Measurements from ENCODE around the gene EIF2A.
"Not testable (repeated sequence)": the region's sequence is repeated elsewhere in the genome, so short reads cannot be mapped to it uniquely, and the experiment has no call there.

Gene EIF2A

DNA sequence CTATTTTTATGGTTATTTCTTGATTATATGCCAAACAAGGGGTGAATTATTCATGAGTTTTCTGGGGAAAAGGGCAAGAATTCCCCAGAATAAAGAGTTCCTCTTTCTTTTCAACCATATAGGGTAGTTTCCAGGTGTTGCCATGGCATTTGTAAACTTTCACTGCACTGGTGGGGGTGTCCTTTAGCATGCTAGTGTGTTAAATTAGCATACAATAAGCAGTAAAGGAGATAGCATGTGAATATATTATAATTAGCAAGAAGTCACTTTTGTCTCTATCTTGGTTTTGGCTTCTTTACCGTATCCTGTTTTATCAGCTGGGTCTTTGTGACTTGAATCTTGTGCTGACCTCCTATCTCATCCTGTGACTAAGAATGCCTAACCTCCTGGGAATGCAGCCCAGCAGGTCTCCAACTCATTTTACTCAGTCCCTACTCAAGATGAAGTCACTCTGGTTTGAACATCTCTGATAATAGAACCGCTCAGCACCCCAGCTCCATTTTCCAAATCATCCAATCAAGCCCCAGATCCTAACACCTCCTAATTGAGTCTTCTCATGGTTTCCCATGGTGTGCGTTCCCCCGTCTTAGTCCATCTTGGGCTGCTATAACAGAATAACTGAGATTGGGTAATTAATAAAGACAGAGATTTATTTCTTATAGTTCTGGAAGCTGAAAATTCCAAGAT, 53.2 kb downstream of the EIF2A start:
- H3K27ac ChIP-seq = peak overlapping the region; percentile 99
- peak; percentile 60 for DNase-seq (ENCODE audit: low read depth, low spot score)

DNA sequence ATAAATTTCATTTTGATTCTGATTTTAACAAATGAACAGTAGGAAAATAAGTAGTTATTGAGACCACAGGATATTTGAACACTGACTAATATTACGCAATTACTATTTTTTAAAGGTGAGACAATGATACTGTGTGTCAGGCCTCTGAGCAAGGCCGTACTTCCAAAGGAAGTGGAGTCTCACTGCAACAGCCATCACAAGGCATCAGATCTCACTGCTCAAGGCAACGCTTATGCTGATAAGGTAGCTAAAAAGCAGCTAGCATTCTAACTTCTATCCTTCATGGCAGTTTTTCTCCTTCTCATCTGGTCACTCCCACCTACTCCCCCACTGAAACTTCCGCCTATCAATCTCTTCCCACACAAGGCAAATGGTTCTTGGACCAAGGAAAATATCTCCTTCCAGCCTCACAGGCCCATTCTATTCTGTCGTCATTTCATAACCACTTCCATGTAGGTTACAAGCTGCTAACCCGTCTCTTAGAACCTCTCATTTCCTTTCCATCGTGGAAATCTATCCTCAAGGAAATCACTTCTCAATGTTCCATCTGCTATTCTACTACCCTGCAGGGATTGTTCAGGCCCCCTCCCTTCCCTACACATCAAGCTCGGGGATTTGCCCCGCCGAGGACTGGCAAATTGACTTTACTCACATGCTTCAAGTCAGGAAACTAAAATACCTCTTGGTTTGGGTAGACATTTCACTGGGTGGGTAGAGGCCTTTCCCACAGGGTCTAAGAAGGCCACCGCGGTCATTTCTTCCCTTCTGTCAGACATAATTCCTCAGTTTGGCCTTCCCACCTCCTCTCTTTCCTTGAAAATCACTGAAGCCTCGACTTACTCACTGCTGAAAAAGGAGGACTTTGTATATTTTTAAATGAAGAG, 54.3 kb downstream of the EIF2A start:
- peak; percentile 50 for DNase-seq (ENCODE audit: low read depth, low spot score)
- peak overlapping the region; percentile 99 for H3K27ac ChIP-seq

DNA sequence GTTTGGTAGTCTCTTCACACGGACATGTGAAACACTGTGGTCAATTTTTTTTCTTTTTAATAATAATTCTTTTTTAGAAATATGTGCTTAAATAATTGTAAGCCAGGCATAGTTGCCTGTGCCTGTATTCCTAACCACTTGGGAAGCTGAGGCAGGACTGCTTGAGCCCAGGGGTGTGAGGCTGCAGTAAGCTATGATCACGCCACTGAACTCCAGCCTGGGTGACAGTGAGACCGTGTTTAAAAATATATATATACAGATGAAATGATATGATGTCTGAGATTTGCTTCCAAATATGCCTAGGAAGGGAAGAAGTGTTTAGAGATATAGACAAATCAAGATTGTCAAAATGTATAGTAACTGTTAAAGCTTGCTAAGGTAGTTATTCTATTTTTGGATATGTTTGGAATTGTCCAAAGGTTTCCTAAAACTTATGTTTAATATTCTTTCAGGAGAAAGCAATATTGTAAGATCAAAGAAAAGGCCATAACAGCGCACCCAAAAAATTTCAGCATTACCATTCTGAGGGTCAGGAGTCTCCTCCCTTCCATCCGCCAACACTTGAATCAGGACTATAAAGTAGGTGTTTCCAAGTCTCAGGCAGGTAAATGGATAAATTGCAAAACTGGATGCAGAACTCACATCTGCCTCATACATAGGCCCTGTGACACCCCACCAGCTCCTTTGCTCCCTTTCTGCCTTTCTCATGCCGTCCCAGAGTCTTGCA, 56.0 kb downstream of the EIF2A start:
- peak overlapping the region; percentile 99 for H3K27ac ChIP-seq
- DNase-seq (ENCODE audit: low read depth, low spot score) = no peak

DNA sequence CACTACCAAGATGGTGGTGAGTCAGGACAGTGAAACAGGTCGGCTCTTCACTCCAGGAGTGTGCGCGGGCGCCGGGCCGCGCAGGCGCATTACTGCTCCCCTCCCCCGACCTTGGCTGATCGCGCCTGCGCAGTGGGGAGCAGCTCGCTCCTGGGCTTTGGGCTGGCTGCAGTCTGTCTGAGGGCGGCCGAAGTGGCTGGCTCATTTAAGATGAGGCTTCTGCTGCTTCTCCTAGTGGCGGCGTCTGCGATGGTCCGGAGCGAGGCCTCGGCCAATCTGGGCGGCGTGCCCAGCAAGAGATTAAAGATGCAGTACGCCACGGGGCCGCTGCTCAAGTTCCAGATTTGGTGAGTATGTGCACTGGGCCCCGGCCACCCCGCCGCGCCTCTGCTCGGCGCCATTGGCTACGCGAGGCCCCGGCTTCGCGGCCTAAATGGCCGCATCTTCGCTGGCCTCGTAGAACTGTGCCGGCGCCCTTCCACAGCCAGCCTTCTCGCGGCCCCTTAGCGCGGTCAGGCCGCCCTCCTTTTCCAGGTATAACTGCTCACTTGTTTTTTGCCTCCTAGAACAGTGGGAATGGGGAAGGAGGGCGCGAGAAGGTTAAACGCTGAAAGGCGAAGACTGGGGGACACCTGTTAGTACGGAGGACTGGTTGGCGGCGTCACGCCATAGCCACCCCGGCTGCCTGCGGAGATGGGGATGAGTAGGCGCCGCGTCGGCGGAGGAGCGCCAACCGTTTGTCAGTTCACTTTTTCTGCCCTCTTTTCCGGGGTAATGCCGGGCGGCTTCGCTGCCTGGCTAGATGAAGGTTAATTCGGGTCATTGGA, 56.8 kb downstream of the EIF2A start, which contains the start of gene SELENOT:
Gene SELENOT (plus strand): TSS at position 169 of the 827 bp plus-strand sequence. CDS start 42 bp downstream, at position 211.
- peak within 1 kb of the TSS; percentile 99 for H3K27ac ChIP-seq
- peak; percentile 80 for DNase-seq (ENCODE audit: low read depth, low spot score)

DNA sequence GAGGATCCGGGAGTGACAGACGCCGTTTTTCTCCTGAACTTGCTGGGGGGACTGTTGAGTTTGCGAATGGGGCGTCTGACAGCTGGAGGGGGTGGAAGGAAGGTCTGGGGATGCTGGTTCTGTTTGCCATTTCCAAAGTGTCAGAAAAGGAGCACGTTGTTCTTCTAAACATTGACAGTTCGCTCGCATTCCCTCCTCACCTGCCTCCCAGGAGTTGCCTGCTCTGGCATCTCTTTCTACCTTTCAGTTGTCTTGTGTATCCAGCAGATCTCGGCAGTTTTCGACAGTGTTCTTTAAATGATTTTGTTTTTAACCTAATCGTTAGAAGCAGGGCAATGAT, 57.4 kb downstream of the EIF2A start:
- H3K27ac ChIP-seq = peak overlapping the region; percentile 99
- DNase-seq (ENCODE audit: low read depth, low spot score) = no peak

DNA sequence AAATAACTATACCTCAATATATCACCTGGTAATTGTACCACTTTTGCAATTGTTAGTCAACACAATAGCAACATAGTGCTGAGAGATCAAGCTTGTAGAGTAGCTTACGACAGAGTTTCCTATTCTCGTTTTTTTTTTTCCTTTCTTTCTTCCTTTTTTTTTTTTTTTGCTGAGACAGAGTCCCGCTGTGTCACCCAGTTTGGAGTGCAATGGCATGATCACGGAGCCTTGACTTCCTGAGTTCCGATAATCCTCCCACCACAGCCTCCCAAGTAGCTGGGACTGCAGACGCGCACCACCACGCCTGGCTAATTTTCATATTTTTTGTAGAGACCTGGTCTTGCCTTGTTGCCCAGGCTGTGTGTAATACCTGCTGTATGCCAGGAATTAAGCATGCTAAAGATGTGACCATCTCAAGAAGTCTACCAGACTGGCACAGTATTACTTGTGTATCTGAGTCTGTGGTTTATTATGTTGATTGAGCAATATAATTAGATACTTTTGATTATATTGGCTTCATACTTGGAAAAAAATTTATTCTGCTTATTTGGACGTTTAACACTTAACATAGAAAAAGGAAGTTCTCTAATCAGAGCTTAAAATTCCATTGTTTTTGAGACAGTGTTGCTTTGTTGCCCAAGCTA, 59.5 kb downstream of the EIF2A start:
- no peak overlapping the region for H3K27ac ChIP-seq
- DNase-seq (ENCODE audit: low read depth, low spot score) = no peak

DNA sequence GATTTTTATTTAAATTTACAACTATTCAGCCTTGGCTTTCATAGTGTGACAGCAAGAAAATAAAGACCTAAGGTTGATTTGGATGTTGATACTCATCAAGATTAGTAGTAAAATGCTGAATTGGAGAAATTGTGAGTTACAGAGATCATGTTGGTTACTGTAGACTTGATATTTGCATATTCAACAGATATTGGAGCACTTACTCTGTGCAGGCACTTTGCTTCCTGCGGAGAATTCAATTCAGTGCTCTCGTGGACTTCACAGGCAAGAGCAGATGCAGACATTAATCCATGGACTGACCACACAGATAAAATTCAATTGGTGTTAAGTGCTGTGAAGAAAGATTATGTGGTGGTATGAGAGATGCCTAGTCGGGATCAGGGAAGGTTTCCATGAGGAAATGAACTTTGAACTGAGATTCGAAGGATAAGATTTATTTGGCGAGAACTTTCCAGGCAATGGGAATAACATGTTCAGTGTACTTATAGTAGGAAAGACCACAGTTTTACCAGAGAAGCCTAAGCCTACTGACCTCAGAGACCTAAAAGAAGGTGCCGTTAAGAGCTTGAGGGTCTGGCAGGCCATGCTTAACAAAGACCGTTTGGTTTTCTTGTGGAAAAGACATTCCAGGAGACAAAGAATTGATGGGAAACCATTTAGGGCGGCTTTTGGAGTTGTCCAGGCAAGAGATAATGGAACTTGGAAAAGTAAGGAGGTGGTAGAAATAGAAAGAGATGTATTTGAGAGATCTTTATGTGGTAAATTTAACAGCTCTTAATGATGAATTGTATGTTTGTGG, 60.9 kb downstream of the EIF2A start:
- no peak for DNase-seq (ENCODE audit: low read depth, low spot score)
- no peak overlapping the region for H3K27ac ChIP-seq

DNA sequence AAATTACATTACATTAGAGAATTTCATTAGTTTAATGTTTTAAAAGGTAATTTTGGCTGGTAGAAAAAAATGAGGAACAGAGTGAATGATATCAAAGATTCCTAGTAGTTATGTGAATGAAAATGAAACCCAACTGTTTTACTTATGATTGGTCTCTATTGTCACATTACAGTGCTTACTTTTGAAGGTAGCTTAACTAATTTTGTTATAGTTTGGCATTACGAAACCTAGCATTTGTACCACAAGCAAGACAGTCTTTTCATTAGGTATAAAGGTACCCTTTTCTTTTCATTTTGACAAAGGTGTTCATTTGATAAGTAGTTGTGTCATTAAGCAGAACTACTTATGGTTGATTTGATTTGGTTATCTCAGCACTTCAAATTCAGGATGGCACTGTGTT, 63.4 kb downstream of the EIF2A start:
- no peak for DNase-seq (ENCODE audit: low read depth, low spot score)
- no peak overlapping the region for H3K27ac ChIP-seq

DNA sequence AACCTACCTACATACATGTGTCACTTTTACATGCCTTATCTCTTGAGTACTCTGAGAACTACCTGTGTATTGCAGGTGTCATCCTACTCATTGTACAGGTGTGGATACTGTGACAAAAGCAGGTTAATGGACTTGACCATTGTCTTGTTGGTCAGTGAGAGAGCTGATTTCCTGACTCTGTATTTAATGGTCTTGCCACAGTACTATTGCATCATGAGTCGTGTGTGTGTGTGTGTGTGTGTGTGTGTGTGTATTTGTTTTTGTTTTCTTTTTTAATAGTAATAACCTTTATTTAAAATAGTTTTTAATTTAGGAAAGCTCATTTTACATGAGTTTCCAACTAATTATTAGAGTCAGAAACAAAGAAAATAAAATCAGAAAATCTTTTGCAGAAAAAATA, 64.2 kb downstream of the EIF2A start:
- DNase-seq (ENCODE audit: low read depth, low spot score) = no peak
- H3K27ac ChIP-seq = peak overlapping the region; percentile 7

DNA sequence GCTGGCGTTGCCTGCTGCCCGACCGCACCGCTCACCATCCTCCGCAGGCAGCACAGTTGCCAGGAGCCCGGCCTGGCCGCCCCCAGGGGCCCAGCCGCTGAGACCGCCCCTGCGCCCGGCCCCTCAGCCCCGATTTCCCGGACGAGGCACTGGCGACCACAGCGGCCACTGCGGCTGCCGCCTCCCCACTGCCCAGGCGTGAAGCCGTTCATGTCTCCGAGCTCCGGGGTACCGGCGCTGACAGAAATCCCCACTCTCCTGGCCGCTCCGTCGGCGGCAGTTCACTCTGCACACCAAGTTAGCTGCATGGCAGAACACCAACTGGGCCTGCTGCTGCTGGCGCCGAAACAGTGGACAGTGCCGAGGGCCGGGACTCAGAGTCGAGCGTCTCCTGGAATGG, 65.1 kb downstream of the EIF2A start:
- DNase-seq (ENCODE audit: low read depth, low spot score) = no peak
- no peak overlapping the region for H3K27ac ChIP-seq

DNA sequence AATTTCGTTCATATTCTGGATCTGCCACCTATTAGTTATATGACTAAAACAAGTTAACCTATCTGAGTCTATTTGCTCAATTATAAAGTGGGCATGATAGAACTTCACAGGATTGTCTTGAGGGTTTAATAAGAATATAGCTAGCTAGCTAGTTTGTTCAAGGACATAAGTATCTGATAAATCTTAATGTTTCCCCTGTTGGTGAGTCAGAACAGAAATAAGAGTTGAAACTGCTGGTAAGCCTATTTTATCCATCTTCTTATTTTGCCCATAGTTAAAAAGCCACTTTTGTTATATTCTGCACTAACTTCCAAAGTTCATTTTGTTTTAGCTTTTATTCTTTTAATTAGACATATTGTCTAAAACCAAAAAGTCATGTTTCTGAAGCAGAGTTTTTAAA, 65.9 kb downstream of the EIF2A start:
- H3K27ac ChIP-seq = no peak overlapping the region
- DNase-seq (ENCODE audit: low read depth, low spot score) = no peak

DNA sequence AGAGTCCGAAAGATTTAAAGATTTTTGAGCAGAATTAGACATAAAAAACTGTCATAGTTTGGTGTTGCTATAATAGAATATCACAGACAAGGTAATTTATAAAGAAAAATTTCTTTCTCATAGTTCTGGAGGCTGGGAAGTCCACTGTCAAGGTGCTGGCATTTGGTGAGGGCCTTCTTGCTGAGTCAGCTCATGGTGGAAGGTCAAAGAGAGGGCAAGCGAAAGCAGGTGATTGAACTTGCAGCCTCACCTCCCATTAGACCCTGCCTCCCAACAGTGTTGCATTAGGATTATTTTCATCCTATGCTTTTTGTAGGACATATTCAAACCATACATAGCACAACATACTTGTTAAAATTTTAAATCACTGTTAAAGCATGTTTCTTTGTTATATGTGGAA, 66.4 kb downstream of the EIF2A start:
- no peak for DNase-seq (ENCODE audit: low read depth, low spot score)
- no peak overlapping the region for H3K27ac ChIP-seq

DNA sequence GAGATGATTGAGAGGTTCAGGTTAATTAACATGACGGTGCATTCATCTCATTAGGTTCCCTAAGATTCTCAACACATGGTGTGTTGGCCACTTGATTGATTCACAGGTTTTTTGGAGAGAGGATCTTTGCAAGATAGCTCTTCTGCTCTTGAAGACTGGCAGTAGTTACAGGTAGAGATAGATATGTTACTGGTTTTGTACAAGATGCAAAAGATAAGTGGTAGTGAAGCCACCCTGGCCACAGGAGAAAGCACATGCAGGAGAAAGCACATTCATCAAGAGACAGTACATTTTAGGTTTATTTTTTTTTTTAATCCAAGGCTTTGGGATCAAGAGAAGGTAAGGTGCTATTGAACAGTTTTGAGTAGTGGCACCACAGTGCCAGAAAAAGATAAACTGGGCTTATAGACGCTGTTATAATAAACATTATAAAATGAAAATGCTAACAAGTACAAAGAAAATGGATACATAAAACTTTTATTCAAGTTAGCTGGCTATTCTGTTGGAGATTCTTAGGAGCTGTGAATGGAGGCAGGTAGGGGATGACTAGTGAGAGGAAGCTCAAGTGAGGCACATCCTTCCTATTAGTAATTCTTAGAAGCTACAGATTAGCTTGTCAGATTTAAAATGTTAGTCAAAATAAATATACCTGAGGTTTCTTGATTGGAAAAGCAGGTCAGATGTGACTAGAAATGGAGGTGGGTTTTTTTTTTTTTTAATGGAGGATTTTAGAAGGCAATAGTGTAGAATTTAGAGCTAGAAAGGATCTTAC, 67.3 kb downstream of the EIF2A start:
- no peak for DNase-seq (ENCODE audit: low read depth, low spot score)
- H3K27ac ChIP-seq = no peak overlapping the region

DNA sequence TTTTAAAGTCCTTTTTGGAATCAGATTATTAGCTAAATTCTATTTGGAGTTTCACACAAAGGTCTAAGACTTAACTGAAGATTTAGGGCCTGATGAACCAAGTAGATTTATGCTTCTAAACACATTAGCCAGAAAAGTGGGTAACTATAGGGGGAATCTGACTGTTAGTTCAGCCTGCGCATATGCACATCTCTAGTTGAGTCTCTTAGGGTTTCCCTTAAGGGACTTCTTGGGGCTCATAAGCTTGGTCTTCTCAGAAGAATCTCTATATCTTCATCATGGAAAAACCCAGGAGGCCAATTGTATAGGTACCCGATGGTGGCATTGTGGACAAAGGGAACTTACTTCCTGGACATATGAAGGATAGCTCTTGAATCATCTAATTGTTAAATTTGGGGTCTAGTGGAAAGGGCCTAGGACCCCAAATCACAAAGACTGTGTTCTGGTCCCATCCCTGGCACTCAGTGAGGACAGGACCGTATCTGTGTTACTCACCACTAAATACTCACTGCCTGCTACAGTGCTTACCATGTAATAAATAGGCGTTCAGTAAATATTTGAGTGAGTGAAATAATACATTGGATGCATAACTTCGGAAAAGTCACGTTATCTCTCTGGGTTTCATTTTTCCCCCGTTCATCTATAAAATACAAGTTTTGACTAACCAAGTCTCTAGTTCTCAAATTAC, 73.6 kb downstream of the EIF2A start:
- DNase-seq (ENCODE audit: low read depth, low spot score) = no peak
- H3K27ac ChIP-seq = no peak overlapping the region

DNA sequence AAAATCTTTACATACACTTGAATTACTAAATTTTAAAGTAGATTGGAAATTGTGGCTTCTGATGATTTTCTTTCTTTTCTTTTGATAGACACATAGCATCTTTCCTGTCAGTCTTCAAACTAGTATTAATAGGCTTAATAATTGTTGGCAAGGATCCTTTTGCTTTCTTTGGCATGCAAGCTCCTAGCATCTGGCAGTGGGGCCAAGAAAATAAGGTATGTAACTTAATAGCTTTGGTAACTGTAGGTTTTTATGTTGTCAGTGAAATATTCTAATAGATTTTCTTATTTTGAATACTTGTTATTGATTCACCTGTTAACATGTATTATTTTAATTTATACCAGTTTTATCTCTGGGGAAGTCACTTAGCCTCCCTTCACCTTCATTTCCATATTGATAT, 76.4 kb downstream of the EIF2A start:
- H3K27ac ChIP-seq; DNase-seq (ENCODE audit: low read depth, low spot score): not testable (repeated sequence)

DNA sequence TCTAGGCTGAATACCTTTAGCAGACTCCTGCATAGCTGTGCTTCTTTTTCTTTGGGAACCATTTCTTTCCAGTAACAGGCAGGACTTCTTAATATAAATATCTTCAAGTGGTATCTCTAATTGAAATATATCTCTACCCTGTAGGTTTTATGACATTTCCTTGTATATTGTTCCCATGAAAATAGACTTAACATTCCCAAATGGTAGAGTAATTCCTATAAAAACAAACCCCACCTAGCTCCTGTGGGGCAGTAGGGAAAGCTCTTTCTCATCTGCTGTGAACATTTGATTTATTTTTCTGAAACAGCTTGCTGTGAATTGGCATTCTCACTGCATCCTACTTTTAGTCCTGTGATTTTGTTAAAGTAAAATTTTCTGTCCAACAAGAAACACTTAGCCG, 77.4 kb downstream of the EIF2A start:
- H3K27ac ChIP-seq = no peak overlapping the region
- DNase-seq (ENCODE audit: low read depth, low spot score) = no peak

DNA sequence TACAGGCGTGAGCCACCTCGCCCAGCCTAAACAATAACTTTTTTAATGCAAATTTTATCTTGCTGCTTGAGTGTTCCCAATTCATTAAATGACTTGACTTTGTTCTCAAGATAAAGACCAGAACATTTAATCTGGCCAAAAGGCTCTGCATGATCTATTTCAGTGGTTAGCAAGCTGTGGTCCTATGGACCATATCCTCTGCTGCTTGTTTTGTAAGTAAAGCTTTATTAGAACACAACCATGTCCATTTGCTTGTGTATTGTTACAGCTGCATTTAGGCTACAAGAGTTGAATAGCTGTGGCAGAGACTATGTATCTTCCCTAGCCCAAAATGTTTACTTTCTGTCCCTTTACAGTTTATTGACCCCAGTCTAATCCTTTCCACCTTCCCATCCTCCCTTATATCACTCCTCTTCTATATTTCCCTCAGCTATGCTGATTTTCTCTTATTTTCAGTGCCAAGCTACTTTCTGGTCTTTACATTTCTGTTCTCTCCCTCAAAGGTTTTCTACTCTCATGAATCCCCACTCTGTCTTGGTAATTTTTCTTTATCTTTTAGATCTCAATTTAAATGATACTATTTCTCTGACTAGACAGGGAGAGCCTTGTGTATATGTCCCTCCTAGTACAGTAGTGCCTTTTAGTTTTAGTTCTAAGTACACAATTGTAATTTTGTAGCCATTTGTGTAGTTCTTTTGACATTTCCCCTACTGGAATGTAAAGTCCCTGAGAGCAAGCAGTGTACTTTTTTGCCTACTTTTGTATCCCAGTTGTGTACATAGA, 79.8 kb downstream of the EIF2A start:
- no peak for DNase-seq (ENCODE audit: low read depth, low spot score)

More for the DNA sequence above, 79.8 kb downstream of the EIF2A start:
- H3K27ac ChIP-seq = no peak overlapping the region

All from epithelial cell of prostate (primary cell).